GM19452 (cell line): ENCODE results near the gene EFNB2.

Source experiments
- ATAC-seq: cut with Tn5 transposase; IDR thresholded peaks from one replicate; pipeline ENCODE4 v1.9.1; 2021; ENCODE audit not compliant: unreplicated experiment

Gene EFNB2

GRCh38 chr13:106487129-106487528 is 48.3 kb downstream of the EFNB2 start:
- no peak for ATAC-seq

GRCh38 chr13:106486287-106486686 is 49.2 kb downstream of the EFNB2 start:
- ATAC-seq: no peak

- no peak for ATAC-seq
Measured at GRCh38 chr13:106484537-106485193, 50.8 kb downstream of the EFNB2 start.

- no peak for ATAC-seq
Measured at GRCh38 chr13:106484084-106484483, 51.4 kb downstream of the EFNB2 start.

- ATAC-seq: no peak
Measured at GRCh38 chr13:106481919-106482318, 53.5 kb downstream of the EFNB2 start.

- no peak for ATAC-seq
Measured at GRCh38 chr13:106480351-106480910, 55.0 kb downstream of the EFNB2 start.

GRCh38 chr13:106479929-106480328 is 55.5 kb downstream of the EFNB2 start:
- ATAC-seq: no peak

- ATAC-seq: no peak
Measured at GRCh38 chr13:106478116-106478515, 57.3 kb downstream of the EFNB2 start.

- no peak for ATAC-seq
Measured at GRCh38 chr13:106477303-106477702, 58.2 kb downstream of the EFNB2 start.

GRCh38 chr13:106475852-106476251 is 59.6 kb downstream of the EFNB2 start:
- ATAC-seq: no peak

GRCh38 chr13:106474912-106475311 is 60.5 kb downstream of the EFNB2 start:
- ATAC-seq: no peak

GRCh38 chr13:106473154-106473553 is 62.3 kb downstream of the EFNB2 start:
- ATAC-seq: no peak

- no peak for ATAC-seq
Measured at GRCh38 chr13:106472621-106473020, 62.8 kb downstream of the EFNB2 start.

- ATAC-seq: no peak
Measured at GRCh38 chr13:106471957-106472543, 63.4 kb downstream of the EFNB2 start.

- ATAC-seq: no peak
Measured at GRCh38 chr13:106470576-106470975, 64.9 kb downstream of the EFNB2 start.

- no peak for ATAC-seq
Measured at GRCh38 chr13:106468744-106469590, 66.5 kb downstream of the EFNB2 start.

- no peak for ATAC-seq
Measured at GRCh38 chr13:106468207-106468606, 67.3 kb downstream of the EFNB2 start.

- no peak for ATAC-seq
Measured at GRCh38 chr13:106467427-106468122, 67.9 kb downstream of the EFNB2 start.

GRCh38 chr13:106466691-106467426 is 68.6 kb downstream of the EFNB2 start:
- ATAC-seq: no peak

GRCh38 chr13:106464076-106464475 is 71.4 kb downstream of the EFNB2 start:
- no peak for ATAC-seq
